Activated B cell treated with CpG ODN at 0.5 μM for 24 hours (primary cell): ENCODE results near the gene C1orf146. TPM values are rescaled to one million over a fixed set of nuclear protein-coding genes. Genes with fewer than 3 reads are reported as not detected.
"Not testable (repeated sequence)": the region's sequence is repeated elsewhere in the genome, so short reads cannot be mapped to it uniquely, and the experiment has no call there.

Source experiments
- ATAC-seq: fragments of 200-7000 bp; cut with Tn5 transposase; one replicate; pipeline ENCODE4 v1.10.0; 2021; ENCODE audit warnings: low read depth, mild to moderate bottlenecking, moderate library complexity
- CTCF ChIA-PET: fragments of 350-600 bp; sonication (Branson Sonifier 250); formaldehyde crosslinking; loops from one replicate; lab custom pipeline; 2021; ENCODE audit warnings: antibody characterized with exemption; lab: Charles Lee
- POLR2A ChIA-PET: fragments of 350-600 bp; sonication (Branson Sonifier 250); formaldehyde crosslinking; loops from one replicate; lab custom pipeline; 2021; ENCODE audit warnings: antibody characterized with exemption; lab: Charles Lee
- DNase-seq: peaks from one replicate; pipeline ENCODE4 v3.0.0; 2022
- H3K27ac Mint-ChIP-seq: one replicate; pipeline ENCODE4 v1.8.0; 2020; ENCODE audit warnings: mixed read lengths
- H3K27me3 Mint-ChIP-seq: one replicate; pipeline ENCODE4 v1.8.0; 2021; ENCODE audit warnings: mixed read lengths
- H3K36me3 Mint-ChIP-seq: one replicate; pipeline ENCODE4 v1.8.0; 2021; ENCODE audit warnings: low read depth, mixed read lengths
- H3K4me1 Mint-ChIP-seq: one replicate; pipeline ENCODE4 v1.8.0; 2021; ENCODE audit warnings: mixed read lengths
- H3K4me3 Mint-ChIP-seq: one replicate; pipeline ENCODE4 v1.8.0; 2020; ENCODE audit warnings: mild to moderate bottlenecking, mixed read lengths
- H3K9me3 Mint-ChIP-seq: one replicate; pipeline ENCODE4 v1.8.0; 2020; ENCODE audit warnings: mixed read lengths
- intact Hi-C: fragments of 100-400 bp; cut with micrococcal nuclease; formaldehyde crosslinking; loops from one replicate; pipeline ENCODE4 v1.15.1; 2024
- total RNA-seq: library from RNA; stranded (reverse); gene quantifications from 2 replicates; pipeline ENCODE4 v1.2.3, GENCODE V29; 2022
- TF ChIP-seq, protein P1 (sequence below): fragments of 200-600 bp; IDR thresholded peaks from one replicate; pipeline ENCODE4 v1.8.0; 2022; ENCODE audit warnings: antibody characterized with exemption, mild to moderate bottlenecking

Gene C1orf146
- total RNA-seq, 1 donor from 2014 or later = not detected

DNA sequence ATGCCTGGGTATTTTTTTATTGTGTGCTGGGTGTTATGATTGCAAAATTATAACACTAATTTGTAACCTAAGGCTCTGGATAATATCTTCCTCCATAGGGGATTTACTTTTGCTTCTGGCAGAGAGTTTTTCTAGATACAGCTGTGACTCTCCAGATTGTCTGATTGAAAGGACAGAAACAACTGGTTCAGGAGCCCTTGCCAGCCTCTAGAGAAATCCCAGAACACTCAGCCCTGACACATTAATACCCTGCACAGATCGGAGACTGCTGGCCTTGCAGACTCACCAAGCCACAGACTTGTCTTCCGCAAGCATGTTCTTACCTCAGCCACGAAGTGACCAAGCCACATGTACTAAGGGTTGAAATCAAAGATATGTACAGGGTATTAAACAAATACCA is 10.7 kb downstream of the C1orf146 start:
- no peak overlapping the region for H3K4me3 Mint-ChIP-seq
- H3K4me1 Mint-ChIP-seq = no peaks in the 10 kb centered on the region
- H3K27me3 Mint-ChIP-seq = no peaks in the 10 kb centered on the region
- ChIA-PET CTCF (no interaction called here), POLR2A (no interaction called here)
- H3K27ac Mint-ChIP-seq = no peak overlapping the region
- H3K9me3 Mint-ChIP-seq = no peaks in the 10 kb centered on the region
- no peak for ATAC-seq
- intact Hi-C loops = no loop called here
- TF ChIP-seq, protein P1, sequence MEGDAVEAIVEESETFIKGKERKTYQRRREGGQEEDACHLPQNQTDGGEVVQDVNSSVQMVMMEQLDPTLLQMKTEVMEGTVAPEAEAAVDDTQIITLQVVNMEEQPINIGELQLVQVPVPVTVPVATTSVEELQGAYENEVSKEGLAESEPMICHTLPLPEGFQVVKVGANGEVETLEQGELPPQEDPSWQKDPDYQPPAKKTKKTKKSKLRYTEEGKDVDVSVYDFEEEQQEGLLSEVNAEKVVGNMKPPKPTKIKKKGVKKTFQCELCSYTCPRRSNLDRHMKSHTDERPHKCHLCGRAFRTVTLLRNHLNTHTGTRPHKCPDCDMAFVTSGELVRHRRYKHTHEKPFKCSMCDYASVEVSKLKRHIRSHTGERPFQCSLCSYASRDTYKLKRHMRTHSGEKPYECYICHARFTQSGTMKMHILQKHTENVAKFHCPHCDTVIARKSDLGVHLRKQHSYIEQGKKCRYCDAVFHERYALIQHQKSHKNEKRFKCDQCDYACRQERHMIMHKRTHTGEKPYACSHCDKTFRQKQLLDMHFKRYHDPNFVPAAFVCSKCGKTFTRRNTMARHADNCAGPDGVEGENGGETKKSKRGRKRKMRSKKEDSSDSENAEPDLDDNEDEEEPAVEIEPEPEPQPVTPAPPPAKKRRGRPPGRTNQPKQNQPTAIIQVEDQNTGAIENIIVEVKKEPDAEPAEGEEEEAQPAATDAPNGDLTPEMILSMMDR = no peak
- no peaks in the 10 kb centered on the region for H3K36me3 Mint-ChIP-seq
- no peak for DNase-seq

DNA sequence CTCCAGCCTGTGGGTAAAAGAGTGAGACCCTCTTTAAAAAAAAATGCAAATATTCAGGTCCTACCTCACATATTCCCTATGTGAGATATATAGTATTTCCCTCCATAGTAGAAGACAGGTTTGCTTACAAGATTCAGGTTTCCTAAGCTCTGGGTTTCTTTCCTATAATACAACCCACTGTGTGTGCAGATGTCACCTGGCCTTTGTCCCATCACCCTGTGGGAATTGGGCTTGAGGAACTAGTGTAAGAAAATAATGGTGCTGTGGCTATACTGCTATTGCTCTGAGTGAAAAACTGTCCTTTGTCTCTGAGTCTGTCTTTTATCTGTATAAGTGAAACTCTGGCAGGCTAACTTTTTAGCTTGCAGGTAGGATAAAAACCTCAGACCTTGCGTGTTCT is 13.0 kb downstream of the C1orf146 start:
- no peaks in the 10 kb centered on the region for H3K4me1 Mint-ChIP-seq
- no peaks in the 10 kb centered on the region for H3K9me3 Mint-ChIP-seq
- H3K36me3 Mint-ChIP-seq = no peaks in the 10 kb centered on the region
- no peaks in the 10 kb centered on the region for H3K27me3 Mint-ChIP-seq
- ChIA-PET POLR2A (no interaction called here), CTCF (no interaction called here)
- ATAC-seq (no peak), DNase-seq (no peak)
- no peak overlapping the region for H3K4me3 Mint-ChIP-seq
- intact Hi-C loops = no loop called here
- TF ChIP-seq, protein P1 = no peak
- no peak overlapping the region for H3K27ac Mint-ChIP-seq

GRCh38 chr1:92240034-92240433 is 22.3 kb downstream of the C1orf146 start:
- Mint-ChIP-seq H3K4me1 (no peaks in the 10 kb centered on the region), H3K27ac (no peak overlapping the region), H3K27me3 (peaks cover 7% of the 10 kb centered on the region), H3K9me3 (no peaks in the 10 kb centered on the region), H3K36me3 (no peaks in the 10 kb centered on the region), H3K4me3 (no peak overlapping the region)
- no peak for ATAC-seq
- ChIA-PET CTCF (no interaction called here), POLR2A (no interaction called here)
- intact Hi-C loops = no loop called here
- DNase-seq = no peak
- TF ChIP-seq, protein P1 = no peak

- Mint-ChIP-seq H3K4me3 (no peak overlapping the region), H3K27ac (no peak overlapping the region), H3K9me3 (no peaks in the 10 kb centered on the region), H3K27me3 (peaks cover 3% of the 10 kb centered on the region), H3K36me3 (peaks cover 11% of the 10 kb centered on the region), H3K4me1 (no peaks in the 10 kb centered on the region)
- ChIA-PET POLR2A (no interaction called here), CTCF (no interaction called here)
- TF ChIP-seq, protein P1 = no peak
- ATAC-seq = no peak
- intact Hi-C loops = no loop called here
- DNase-seq = no peak
Measured at GRCh38 chr1:92244376-92244775, 26.7 kb downstream of the C1orf146 start.

DNA sequence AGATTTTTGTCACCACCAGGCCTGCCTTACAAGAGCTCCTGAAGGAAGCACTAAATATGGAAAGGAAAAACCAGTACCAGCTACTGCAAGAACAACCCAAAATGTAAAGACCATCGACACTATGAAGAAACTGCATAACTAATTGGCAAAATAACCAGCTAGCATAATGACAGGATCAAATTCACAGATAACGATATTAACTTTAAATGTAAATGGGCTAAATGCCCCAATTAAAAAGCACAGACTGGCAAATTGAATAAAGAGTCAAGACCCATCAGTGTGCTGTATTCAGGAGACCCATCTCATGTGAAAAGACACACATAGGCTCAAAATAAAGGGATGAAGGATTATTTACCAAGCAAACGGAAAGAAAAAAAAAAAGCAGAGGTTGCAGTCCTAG is 37.0 kb downstream of the C1orf146 start:
- Mint-ChIP-seq H3K9me3 (peaks cover 17% of the 10 kb centered on the region), H3K36me3 (peaks cover 75% of the 10 kb centered on the region)
- H3K27ac Mint-ChIP-seq, H3K4me3 Mint-ChIP-seq, DNase-seq, intact Hi-C loops, H3K4me1 Mint-ChIP-seq, H3K27me3 Mint-ChIP-seq, POLR2A ChIA-PET, CTCF ChIA-PET, ATAC-seq: not testable (repeated sequence)

GRCh38 chr1:92259350-92259749 is 41.6 kb downstream of the C1orf146 start:
- no peak for ATAC-seq
- Mint-ChIP-seq H3K4me1 (no peaks in the 10 kb centered on the region), H3K36me3 (peaks cover 93% of the 10 kb centered on the region), H3K27ac (no peak overlapping the region), H3K4me3 (no peak overlapping the region), H3K9me3 (peaks cover 12% of the 10 kb centered on the region), H3K27me3 (no peaks in the 10 kb centered on the region)
- intact Hi-C loops = no loop called here
- DNase-seq = no peak
- ChIA-PET POLR2A (no interaction called here), CTCF (no interaction called here)
- TF ChIP-seq, protein P1 = no peak
